DLD1 (cell line): ENCODE data around the gene CHAD.
"Not testable (repeated sequence)": the region's sequence is repeated elsewhere in the genome, so short reads cannot be mapped to it uniquely, and the experiment has no call there.

Source experiments
- in situ Hi-C: cut with HindIII; loops from 2 replicates; pipeline ENCODE4 v1.10.0; 2017; ENCODE audit warnings: low sequenced_read_pairs

The CHAD gene

DNA sequence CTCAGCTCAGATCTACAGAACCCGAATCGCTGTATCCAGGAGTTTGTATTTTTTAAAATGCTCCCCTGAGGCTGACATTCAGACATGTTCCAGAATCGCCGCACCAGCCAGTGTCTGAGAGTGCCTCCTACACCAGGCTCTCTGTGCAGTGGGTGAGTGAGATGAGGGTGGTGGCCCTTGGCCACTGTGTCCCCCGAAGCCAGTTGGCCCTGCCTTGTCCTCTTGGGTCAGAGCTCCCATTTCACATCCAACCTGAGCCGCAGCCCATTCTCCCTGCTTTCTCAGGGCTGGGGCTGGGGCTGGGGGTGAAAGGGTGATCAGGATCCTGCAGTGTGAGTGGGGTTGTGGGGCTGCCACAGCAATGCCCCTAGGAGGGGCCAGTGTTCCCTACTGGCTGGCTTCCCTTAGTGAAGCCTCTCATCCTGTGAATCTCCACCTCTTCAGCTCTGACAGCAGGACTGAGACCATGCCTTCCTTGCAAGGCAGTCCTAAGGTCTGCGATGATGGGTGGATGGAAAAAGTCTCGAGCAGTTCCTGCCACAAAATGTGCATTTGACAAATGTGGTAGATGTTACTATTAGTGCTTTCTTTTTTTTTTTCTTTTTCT, 26.6 kb upstream of the CHAD start:
- in situ Hi-C loops: no loop called here

DNA sequence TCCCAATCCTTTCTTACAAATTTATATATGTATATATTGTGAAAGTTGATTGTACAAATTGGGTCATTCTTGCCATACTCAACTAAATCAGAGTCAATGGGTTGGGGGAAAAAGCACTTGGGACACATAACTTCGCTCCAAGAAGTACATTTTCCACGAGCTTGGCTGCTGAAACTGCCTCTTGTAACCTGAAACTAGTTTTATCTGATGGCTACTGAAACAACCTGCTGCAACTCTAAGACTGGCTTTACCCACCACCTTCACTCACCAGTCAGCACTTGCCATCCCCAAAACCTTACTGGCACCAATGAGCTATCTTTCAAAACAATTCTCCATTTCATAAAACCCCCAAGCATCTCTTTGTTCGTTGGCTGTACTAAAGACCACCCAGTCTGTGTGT, 25.1 kb upstream of the CHAD start:
- in situ Hi-C loops: no loop called here

DNA sequence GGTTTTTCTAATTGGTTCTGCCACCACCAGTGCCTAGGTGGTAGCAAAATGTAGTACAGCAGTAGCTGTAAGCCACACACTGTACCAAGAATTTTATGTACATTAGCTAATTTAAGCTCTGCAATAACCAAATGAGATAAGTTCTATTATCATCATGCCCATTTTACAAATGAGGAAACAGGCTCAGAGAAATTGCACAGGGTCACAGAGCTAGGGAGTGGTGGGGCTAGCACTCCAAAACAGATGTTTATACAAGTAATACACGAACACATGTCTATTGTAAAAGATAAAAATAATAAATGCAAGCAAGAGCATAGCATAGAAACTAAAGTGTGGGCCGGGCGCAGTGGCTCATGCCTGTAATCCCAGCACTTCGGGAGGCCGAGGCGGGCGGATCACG, 23.5 kb upstream of the CHAD start:
- in situ Hi-C loops: no loop called here

DNA sequence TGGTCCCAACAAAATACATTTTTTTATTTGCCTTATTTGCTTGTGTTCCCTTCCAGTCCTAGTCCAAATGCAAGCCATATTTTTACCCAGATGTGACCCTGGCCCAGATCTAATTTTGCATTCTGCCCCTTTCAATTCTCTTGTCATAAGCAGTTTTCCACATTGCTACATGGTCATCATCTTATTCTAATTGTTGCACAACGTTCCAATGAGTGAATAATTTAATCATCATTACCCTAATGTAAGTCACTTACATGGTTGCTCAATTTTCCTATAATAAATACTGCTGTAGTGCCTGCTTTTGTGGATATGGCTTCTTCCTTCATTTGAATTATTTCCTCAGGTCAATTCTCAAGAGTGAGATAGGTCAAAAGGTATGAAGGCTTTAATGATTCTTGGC, 22.8 kb upstream of the CHAD start:
- in situ Hi-C loops: no loop called here

DNA sequence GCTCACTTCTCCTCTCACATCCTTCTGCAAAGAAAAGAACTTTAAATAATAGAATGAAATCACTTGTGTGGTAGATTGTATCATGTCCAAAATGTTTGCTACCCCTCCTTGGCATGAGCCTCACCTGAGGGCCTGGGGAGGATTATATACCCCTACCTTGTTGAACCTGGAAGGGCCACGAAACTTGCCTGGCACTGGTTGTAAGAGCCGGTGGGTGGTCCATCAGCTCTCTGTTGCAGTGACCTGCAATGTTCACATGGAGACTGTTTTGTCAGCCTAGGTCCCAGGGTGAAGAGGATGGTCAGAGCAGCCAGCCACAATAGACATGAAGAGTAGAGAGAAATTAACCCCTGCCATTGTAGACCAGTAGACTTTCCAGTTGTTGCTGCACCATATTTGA, 20.2 kb upstream of the CHAD start:
- in situ Hi-C loops: no loop called here

DNA sequence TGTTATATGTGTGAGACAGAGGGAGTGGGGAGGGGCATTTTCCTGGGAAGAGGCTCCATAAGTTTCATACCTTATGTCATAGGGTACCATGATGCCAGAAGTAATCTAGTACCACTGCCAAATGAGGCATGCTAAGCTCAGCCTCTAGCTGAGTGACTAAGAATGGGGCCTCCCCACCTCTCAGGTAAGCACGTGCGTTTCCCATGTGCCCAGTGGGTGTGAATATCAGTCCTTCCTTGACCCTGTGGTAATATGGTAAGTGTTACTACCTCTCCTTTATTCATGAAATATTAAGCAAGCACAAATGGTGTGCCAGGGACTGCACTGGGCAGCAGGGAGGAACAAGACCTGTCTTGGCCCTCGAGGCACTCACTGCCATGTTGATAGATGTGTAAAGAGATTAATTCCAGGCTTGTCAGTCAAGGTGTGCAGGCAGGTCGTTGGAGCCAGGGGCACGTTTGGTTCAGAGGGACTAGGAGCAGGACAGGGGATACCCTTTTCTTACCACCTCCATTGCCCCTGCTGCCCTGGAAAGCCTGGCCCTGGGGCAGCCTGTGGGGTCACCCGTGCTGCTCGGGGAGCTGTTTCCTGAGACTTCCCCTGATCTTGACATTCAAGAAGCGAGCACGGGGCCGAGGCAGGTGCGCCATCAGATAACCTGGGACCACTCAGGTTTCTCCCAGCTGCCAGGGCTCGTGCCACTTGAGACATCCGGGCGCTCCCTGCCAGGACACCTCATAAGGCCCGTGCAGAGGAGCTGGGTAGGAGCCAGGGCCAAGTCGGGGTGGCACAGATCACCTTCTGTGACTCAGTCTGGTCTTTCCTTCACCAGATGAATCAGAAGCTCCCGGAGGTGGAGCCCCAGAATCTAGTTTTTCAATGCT, 18.8 kb upstream of the CHAD start:
- in situ Hi-C loops: no loop called here

DNA sequence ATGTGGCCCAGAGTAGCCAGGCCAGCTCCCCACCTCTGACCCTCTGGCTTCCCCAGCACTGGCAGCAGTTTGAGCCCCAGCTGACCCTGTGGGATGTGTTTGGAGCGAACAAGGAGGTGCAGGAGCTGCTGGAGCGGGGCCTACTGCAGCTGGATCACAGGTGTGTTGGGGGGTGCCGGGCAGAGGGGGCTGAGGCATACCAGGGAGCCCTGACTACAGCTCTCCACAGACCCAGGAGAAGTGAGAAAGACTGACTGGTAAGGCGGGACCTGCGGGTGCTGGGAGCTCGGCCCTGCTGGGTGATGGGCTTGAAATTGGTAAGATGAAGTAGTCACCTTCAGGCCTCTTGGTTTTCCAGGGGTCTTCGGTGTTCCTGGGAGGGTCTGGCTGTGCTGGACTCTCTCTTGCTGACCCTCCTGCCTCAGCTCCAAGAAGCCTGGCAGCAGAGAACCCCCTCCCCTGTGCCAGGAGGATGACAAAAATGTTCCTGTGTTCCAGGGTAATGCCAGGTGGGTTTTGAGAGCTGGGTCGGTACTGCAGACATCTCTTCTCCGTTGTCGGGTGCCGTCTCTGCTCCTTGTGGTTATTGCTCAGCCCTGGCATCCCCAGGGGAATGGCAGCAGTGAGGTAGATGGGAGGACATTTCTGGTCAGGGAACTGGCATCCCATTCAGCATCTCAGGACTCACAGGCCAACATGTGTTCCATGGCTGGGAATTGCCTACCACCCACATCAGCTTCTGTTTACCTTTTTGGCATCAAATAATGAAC, 15.9 kb upstream of the CHAD start:
- in situ Hi-C loops: no loop called here

DNA sequence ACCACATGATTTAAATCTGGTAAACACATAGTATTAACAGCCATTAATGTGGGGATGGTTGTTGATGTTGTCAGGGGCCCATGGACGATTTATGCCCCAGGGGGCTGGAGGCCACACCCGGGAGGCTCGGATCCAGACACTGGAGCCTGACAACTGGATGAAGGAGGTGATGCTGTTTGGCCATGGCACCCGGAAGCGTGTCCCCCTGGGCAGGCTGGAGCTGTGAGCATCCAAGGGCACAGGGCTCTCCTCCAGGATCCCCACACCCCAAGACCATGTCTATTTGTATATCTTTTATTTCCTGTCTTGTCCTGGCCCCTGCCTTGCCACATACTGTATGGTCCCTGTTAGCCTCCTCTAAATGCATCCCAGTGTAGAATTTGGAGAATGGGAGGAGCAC, 14.6 kb upstream of the CHAD start:
- in situ Hi-C loops: no loop called here

DNA sequence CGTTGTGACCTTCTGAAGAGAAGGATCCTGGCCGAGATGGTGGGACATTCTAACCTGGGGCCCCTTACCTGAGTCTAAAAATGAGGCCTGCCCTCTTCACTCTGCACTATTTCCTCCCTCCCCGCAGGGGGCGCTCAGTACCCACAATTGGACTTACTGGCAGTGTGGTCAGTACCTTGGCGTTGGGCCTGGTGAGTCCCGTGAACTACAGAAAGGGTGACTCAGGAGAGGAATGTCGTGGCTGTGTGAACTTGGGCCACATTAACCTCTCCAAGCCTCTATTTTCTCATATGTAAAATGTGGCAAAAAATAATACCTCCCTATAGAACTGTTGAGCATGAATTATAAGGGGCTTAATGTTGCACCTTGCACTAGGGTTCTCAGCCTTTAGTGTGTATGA, 13.8 kb upstream of the CHAD start:
- in situ Hi-C loops: no loop called here

DNA sequence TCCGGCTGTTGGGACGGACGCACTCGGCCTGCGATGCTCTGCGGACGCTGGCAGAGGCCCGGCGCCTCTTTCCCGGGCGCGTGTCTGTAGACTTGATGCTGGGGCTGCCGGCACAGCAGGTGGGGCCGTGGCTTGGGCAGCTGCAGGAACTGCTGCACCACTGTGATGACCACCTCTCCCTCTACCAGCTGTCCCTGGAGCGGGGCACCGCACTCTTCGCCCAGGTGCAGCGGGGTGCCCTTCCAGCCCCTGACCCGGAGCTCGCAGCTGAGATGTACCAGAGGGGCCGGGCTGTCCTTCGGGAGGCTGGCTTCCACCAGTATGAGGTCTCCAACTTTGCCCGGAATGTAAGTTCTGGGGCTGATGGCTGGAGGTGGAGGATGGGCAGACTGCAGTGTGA, 13.4 kb upstream of the CHAD start:
- in situ Hi-C loops: no loop called here

DNA sequence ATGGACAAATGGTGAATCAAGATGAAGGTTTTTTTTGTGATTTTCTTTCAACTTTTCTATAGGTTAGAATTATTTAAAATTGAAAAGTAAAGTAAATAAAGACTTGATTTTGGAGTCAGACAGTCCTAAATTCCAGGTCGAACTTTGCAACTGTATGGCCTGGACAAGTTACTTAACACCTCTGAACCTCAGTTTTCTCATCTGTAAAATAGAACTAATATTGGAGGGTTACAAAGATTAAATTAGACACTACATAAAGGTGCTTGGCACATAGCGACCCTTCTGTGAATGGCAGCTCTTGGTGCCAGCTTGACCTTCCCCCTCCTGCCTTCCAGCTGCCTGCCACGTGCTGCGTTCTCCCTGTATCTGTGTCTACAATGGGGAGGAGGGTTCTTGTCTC, 13.0 kb upstream of the CHAD start:
- in situ Hi-C loops: no loop called here

DNA sequence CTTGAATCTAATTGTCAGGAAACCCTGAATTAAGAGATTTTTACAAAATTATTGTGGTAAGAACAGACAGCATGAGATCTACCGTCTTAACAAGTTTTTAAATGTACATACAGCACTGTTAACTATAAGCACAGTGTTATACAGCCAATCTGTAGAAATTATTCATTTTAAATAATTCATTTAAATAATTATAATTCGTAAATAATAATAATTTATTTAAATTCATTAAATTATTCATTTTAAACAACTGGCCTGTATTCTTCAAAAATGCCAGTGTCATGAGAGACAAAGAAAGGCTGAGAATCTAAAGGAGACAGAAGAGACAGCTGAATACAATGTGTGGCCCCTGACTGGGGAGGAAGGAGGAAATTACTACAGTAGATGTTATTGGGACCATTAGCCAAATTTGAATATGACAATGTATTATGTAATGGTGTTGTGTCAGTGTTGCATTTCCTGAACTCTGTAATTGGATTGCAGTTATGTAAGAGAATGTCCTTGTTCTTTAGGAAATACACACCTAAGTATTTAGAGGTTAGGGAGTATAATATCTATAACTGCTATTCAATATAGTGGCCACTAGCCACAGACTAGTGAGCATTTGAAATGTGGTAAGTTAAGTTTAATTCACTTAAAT, 12.3 kb upstream of the CHAD start:
- in situ Hi-C loops: no loop called here

DNA sequence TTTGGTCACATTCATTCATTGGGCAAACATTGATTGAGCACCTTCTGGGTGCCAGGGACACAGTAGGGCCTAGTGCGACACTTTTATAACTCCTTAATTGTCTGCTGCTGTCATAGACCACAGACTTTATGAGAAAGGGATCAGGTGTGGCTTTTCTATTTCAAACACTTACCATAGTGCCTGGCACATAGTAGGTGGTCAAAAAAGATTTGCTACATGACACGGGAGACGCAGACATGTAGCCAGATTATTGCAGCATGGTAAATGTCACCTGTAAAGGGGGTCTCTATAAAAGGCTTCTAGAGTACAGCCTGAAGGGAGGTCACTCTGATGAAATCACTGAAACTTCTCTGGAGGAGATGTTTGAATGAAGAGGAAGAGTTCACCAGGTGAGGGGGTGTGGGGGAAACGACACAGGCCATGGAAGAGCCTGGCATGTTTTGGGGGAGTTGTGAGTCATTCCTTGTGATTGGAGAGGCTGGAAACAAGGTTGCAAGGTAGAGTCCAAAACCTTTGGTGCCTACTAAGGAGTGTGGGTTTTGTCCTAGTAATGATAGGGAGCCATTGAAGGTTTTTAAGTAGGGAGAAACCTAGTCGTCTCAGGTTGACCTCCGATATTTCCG, 11.6 kb upstream of the CHAD start:
- in situ Hi-C loops: no loop called here

DNA sequence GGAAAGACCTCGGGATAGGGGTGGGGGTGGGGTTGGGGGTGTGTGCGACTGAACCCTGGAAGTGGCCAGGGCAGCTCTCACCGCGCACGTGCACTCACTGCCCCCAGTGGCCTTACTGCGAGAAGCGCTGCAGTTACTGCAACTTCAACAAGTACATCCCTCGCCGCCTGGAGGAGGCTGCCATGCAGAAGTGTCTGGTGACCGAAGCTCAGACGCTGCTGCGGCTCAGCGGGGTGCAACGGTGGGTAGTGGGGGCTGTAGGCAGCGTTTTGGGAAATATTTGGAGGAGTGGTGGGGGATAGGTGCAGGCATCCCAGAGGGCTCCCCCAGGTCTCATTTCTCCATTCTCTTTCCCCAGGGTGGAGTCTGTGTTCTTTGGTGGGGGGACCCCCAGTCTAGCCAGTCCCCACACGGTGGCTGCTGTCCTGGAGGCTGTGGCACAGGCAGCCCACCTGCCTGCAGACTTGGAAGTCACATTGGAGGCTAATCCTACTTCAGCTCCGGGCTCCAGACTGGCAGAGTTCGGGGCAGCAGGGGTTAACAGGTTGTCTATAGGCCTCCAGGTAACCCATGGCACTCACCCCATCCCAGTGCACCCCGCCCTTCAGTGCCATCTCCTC, 11.0 kb upstream of the CHAD start:
- in situ Hi-C loops: no loop called here

DNA sequence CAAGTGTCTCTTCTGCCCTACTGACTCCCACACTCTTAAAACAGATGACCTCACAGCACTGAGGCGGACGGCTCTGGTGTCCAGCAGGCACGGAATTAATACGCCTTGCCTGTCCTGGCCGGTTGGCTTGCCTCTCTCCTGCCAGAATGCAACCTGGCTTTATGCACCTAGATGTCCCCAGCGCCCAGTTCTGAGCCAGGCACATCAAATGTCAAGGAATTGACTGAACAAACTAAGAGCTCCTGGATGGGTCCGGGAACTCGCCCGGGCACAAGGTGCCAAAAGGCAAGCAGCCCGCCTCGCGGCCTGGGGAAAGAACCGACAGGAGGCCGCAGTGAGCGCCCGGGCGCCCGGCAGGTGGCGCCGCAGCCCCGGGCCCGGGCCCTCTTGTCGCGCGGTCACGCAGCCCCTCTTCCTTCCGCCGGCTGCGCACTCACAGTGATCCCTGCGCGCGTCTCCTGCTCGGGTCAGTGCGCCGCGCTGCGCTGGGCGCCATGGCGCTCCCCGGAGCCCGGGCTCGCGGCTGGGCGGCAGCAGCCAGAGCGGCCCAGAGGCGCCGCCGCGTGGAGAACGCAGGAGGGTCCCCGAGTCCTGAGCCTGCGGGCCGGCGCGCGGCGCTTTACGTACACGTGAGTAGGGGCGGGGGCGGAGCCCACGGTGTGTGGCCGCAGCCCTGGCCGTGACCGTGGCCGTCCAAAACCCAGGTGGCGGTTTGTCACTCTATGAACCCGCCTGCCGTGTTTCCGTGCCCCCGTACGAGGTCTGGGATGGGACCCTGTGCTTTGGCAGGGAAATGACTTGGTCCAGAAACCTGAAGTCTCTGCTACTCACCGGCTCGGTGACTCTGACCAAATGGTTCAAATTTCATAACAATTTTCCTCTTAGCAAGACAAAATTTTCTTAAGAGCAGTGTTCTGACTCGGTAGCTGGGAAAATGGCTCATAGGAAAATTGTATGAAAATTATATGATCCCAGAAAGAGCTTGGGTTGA, 10.0 kb upstream of the CHAD start, which contains the start of gene RSAD1:
Gene RSAD1 (plus strand): TSS at position 470 of the 991 bp plus-strand sequence. CDS start 25 bp downstream, at position 495.
- in situ Hi-C loops: no loop called here

DNA sequence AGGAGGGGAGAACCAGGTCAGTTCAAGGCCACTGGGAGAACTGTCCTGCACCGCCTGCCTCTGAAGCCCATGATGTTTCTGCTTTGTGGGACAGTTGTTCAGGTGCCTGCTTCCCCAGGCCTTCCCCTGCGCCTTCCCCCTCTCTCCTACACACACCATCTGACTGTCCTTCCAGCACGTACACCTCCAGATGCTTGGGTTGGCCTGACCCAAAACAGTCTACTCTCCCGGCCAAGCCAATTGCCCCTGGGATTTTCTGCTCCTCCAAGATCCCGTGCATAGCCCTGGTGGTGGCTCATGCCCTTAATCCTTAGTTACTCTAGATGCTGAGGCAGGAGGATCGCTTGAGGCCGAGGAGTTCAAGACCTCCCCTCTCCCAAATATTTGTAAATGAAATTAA, 9.3 kb upstream of the CHAD start:
- in situ Hi-C loops: no loop called here

DNA sequence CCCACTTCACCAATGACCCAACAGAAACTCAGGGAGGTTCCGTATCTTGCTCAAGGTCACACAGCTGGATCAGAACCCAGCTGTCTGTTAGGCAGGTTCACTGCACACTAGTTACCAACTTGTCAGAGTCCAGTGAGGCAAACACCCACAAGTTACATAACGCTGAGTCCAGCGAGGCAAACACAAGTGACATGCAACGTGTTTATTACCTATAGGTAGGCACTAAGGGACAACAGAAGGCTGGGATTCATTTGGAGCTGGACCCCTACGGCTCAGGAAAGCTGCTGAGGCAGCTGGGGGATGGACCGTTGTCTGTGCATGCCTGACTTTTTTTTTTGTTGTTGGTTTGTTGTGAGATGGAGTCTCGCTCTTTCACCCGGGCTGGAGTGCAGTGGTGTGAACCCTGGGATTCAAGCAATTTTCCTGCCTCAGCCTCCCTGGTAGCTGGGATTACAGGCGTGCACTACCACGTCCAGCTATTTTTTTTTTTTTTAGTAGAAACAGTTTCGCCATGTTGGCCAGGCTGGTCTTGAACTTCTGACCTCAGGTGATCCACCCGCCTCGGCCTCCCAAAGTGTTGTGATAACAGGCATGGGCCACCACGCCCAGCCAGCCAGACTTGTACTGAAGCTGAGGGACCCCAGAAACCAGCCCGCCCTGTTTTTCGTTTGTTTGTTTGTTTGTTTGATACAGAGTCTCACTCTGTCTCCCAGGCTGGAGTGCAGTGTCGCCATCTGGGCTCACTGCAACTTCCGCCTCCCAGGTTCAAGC, 8.1 kb upstream of the CHAD start:
- in situ Hi-C loops: no loop called here

DNA sequence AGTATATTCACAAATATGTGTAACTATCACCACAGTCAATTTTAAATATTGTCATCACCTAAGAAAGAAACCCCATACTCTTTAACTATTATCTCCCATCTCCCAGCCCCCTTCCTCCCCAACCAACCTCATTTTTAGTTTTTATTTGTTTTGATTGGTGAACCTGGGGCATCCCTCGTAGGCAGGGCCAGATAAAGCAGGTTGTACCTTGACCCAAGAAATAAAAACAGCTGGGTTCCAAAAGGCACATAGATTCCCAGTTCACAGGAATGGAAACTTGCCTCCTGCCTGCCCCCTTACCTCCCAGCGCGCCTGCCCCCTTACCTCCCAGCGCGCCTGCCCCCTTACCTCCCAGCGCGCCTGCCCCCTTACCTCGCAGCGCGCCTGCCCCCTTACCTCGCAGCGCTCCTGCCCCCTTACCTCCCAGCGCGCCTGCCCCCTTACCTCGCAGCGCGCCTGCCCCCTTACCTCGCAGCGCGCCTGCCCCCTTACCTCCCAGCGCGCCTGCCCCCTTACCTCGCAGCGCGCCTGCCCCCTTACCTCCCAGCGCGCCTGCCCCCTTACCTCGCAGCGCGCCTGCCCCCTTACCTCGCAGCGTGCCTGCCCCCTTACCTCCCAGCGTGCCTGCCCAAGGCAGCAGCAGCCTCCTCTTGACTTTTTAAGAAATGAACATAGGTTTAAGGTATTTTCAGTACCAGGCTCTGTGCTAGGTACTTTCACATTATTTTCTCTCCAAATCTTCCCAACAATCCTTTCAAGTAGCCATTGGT, 7.3 kb upstream of the CHAD start:
- in situ Hi-C loops: not testable (repeated sequence)
